Upper lobe of left lung (tissue), 4 donors: Measurements from ENCODE around the gene ASCL2.

ENCODE experiments used
- EP300 ChIP-seq, 4 donors: sonication (generic); formaldehyde crosslinking; IDR thresholded peaks; one replicate each; pipeline ENCODE4 v1.5.1; 2017; ENCODE audit warnings: antibody characterized with exemption in 4 of 4, control low read depth in 2 of 4
- POLR2A ChIP-seq, 4 donors: fragments of 450-650 bp; IDR thresholded peaks; one replicate each; pipeline ENCODE4 v1.5.1; 2016 to 2017; ENCODE audit warnings: antibody characterized with exemption in 4 of 4, mild to moderate bottlenecking in 2 of 4
- POLR2AphosphoS5 ChIP-seq, 2 donors: sonication (generic); formaldehyde crosslinking; IDR thresholded peaks; one replicate each; pipeline ENCODE4 v1.5.1; 2017; ENCODE audit warnings: antibody characterized with exemption in 2 of 2
- TF ChIP-seq, protein P1 (sequence below), 6 experiments: fragments of 450-650 bp in 4 of 6; fragments of 200-600 bp in 2 of 6; sonication (generic) in 2 of 6; IDR thresholded peaks; one replicate each; pipeline ENCODE4 v1.5.1; 2016 to 2019; ENCODE audit warnings: antibody characterized with exemption in 6 of 6

DNA sequence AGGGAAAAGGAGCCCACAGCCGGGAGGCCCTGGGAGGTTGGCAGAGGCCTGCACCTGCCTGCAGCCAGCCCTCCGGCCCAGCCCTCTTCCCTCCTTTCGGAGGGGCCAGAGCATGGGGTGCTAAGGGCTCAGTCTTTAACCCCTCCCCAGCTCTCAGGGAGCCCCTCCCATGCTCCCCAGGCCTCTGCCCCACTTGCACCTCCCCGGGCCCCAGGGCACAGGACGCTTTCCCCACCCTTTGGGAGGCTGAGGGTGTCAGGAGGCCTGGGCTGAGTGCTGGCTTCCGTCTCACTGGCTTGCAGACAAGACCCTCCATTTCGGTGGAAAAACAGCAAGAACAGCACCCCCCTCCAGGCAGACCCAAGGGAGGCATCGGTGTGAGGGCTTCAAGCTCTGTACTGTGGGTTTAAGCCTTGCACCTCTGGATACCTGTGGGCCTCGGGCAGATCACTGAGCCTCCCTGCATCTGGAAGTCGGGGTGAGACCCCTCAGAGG, 7.3 kb downstream of the ASCL2 start:
- TF ChIP-seq, protein P1, sequence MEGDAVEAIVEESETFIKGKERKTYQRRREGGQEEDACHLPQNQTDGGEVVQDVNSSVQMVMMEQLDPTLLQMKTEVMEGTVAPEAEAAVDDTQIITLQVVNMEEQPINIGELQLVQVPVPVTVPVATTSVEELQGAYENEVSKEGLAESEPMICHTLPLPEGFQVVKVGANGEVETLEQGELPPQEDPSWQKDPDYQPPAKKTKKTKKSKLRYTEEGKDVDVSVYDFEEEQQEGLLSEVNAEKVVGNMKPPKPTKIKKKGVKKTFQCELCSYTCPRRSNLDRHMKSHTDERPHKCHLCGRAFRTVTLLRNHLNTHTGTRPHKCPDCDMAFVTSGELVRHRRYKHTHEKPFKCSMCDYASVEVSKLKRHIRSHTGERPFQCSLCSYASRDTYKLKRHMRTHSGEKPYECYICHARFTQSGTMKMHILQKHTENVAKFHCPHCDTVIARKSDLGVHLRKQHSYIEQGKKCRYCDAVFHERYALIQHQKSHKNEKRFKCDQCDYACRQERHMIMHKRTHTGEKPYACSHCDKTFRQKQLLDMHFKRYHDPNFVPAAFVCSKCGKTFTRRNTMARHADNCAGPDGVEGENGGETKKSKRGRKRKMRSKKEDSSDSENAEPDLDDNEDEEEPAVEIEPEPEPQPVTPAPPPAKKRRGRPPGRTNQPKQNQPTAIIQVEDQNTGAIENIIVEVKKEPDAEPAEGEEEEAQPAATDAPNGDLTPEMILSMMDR (IDR thresholded peaks at IDR 0.05) = no peak
- TF ChIP-seq EP300 (IDR thresholded peaks at IDR 0.05) (no peak), POLR2A (IDR thresholded peaks at IDR 0.05) (no peak), POLR2AphosphoS5 (IDR thresholded peaks at IDR 0.05) (no peak)
